ENCODE results near the gene PPT2. TPM values are rescaled to one million over a fixed set of nuclear protein-coding genes. Genes with fewer than 3 reads are reported as not detected.

PPT2 gene
- total RNA-seq, 4 donors from 2014 or later: 16.5 to 44.8 (median 22.1) TPM

GRCh38 chr6:32116674-32117073 is 37.3 kb upstream of the PPT2 start:
- TF ChIP-seq, protein P1, sequence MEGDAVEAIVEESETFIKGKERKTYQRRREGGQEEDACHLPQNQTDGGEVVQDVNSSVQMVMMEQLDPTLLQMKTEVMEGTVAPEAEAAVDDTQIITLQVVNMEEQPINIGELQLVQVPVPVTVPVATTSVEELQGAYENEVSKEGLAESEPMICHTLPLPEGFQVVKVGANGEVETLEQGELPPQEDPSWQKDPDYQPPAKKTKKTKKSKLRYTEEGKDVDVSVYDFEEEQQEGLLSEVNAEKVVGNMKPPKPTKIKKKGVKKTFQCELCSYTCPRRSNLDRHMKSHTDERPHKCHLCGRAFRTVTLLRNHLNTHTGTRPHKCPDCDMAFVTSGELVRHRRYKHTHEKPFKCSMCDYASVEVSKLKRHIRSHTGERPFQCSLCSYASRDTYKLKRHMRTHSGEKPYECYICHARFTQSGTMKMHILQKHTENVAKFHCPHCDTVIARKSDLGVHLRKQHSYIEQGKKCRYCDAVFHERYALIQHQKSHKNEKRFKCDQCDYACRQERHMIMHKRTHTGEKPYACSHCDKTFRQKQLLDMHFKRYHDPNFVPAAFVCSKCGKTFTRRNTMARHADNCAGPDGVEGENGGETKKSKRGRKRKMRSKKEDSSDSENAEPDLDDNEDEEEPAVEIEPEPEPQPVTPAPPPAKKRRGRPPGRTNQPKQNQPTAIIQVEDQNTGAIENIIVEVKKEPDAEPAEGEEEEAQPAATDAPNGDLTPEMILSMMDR (IDR thresholded peaks at IDR 0.05; ENCODE audit: low read depth): no peak

GRCh38 chr6:32117461-32117860 is 36.5 kb upstream of the PPT2 start:
- TF ChIP-seq, protein P1 (IDR thresholded peaks at IDR 0.05; ENCODE audit: low read depth): no peak

DNA sequence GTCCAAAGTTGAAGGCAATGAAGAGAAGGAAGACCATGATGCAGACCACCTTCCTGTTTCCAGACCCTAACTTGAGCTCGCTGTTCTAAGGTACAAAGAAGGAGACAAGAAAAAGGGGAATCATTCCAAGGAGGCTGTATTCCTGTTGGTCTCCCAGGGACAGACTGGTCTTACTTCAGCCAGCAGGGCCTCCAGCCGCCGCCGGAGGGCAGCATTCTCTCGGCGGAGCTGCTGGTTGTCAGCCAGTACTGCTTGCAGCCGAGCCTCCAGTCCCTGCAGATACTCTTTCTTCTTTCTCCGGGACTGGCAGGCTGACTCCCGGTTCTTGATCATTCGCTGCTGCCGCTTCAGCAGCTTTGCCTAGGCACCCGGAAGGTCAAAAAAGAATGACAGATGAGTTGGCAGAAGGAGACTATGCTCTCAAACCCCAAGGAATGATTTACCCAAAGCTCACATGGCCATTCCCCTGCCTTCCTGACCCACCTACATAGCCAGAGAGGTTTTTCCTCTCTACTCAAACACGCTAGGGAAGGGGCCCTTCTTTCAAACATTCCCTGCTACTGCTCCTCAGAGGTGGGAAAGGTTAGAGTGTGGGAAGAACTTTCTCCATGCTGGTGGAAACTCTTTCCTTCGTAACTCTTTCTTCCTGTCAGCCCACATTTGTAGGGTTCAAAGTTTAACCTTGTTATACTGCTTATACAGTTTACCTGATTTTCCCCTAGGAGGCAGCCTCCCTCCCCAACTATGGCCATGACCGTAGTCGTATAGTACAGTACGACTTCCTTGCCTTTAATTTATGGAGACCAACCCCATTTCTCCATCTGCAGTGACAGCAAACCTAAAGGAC is 34.9 kb upstream of the PPT2 start:
- TF ChIP-seq, protein P1 (IDR thresholded peaks at IDR 0.05; ENCODE audit: low read depth): no peak

DNA sequence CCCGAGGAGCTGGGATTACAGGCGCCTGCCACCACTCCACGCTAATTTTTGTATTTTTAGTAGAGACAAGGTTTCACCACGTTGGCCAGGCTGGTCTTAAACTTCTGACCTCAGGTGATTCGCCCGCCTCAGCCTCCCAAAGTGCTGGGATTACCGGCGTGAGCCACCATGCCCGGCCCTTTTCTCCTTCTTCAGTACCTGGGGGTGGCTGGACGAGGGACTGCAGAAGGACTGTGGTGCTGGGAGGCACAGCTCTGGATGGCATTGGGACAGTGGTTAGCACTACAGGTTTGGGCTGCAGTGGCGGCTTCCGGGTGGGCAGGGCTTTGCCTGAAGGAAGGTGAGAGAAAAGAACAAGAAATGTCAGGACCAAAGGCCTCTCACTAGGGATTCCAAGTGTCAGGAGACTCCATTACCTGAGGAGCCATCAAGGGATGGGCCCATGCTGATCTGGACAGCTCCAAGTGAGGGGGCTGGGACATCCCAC is 33.3 kb upstream of the PPT2 start:
- TF ChIP-seq, protein P1 (IDR thresholded peaks at IDR 0.05; ENCODE audit: low read depth): no peak

DNA sequence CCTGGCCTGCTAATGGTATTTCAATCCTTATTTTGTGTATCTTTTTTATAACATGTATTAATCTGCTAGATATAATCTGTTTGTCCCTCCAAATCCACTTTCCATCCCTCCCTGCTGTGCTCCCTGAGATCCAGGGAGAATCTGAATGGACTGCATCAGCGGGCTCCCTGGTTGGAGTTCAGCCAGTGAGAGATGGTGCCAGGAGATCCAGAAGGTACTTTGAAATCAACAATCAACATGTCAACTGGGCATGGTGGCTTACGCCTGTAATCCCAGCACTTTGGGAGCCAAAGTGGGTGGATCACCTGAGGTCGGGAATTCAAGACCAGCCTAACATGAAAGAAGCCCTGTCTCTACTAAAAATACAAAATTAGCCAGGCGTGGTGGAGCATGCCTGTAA is 30.3 kb upstream of the PPT2 start:
- TF ChIP-seq, protein P1 (IDR thresholded peaks at IDR 0.05; ENCODE audit: low read depth): no peak

- TF ChIP-seq, protein P1 (IDR thresholded peaks at IDR 0.05; ENCODE audit: low read depth): no peak
Measured at GRCh38 chr6:32126880-32127279, 27.1 kb upstream of the PPT2 start.

DNA sequence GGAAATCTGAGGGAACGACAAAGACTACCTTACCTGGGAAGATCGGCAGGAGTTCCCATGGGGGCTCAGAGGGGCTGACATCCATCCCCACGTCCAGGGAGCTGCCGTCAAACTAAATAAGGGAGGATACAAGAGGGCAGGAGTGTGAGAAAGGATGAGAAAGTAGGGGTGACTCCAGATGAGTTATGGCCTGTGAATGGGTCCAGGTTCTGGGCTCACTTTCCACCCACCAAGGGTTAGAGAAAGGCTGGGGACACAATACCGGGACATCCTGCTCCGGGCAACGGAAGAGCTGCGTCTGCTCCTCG is 26.6 kb upstream of the PPT2 start:
- TF ChIP-seq, protein P1 (IDR thresholded peaks at IDR 0.05; ENCODE audit: low read depth): no peak

Measured in subcutaneous adipose tissue (tissue), 4 donors.